ENCODE data around the gene NCOA1.

The NCOA1 gene

GRCh38 chr2:24809316-24810007 lies 318.4 kb downstream of the NCOA1 start:
- no peak for DNase-seq

GRCh38 chr2:24813691-24814137 lies 322.7 kb downstream of the NCOA1 start:
- no peak for DNase-seq

- peak; percentile 26 for DNase-seq
These were observed 323.5 kb downstream of the NCOA1 start for GRCh38 chr2:24814516-24814915.

- DNase-seq = peak; percentile 22
These were observed 324.1 kb downstream of the NCOA1 start for GRCh38 chr2:24815171-24815570.

- peak; percentile 28 for DNase-seq
These were observed 325.4 kb downstream of the NCOA1 start for GRCh38 chr2:24816404-24816803.

- DNase-seq = peak; percentile 23
These were observed 325.8 kb downstream of the NCOA1 start for GRCh38 chr2:24816884-24817283.

- DNase-seq = peak; percentile 44
These were observed 327.7 kb downstream of the NCOA1 start for GRCh38 chr2:24818721-24819167.

GRCh38 chr2:24819442-24820174 lies 328.6 kb downstream of the NCOA1 start:
- DNase-seq = peak; percentile 49

- peak; percentile 47 for DNase-seq
These were observed 329.1 kb downstream of the NCOA1 start for GRCh38 chr2:24820175-24820513.
